Endodermal cell (in vitro differentiated cells): ENCODE results near the gene SLAIN2. TPM values are rescaled to one million over a fixed set of nuclear protein-coding genes. Genes with fewer than 3 reads are reported as not detected.
"Not testable (repeated sequence)": the region's sequence is repeated elsewhere in the genome, so short reads cannot be mapped to it uniquely, and the experiment has no call there.

ENCODE experiments used
- DNase-seq: peaks from one replicate; pipeline ENCODE4 v3.0.0-alpha.2; 2017
- H3K27ac ChIP-seq: 2 replicates; pipeline ENCODE4 v1.5.1; 2013; ENCODE audit warnings: mild to moderate bottlenecking, low read depth, low read length, moderate library complexity
- H3K27me3 ChIP-seq: 2 replicates; pipeline ENCODE4 v1.6.1; 2013; ENCODE audit warnings: mild to moderate bottlenecking, low read length, moderate library complexity; ENCODE audit not compliant: insufficient read depth, control insufficient read depth, poor library complexity, severe bottlenecking
- H3K36me3 ChIP-seq: 2 replicates; pipeline ENCODE4 v1.7.0; 2013; ENCODE audit warnings: mild to moderate bottlenecking, low read length, moderate library complexity; ENCODE audit not compliant: control insufficient read depth, insufficient read depth
- H3K4me1 ChIP-seq: one replicate; pipeline ENCODE4 v1.7.0; 2013; ENCODE audit warnings: low read length; ENCODE audit not compliant: control insufficient read depth, insufficient read depth
- H3K4me3 ChIP-seq: 2 replicates; pipeline ENCODE4 v1.5.1; 2013; ENCODE audit warnings: mild to moderate bottlenecking, low read length, moderate library complexity
- H3K9ac ChIP-seq: 2 replicates; pipeline ENCODE4 v1.6.1; 2013; ENCODE audit warnings: mild to moderate bottlenecking, low read length, moderate library complexity; ENCODE audit not compliant: poor library complexity, severe bottlenecking; ENCODE audit errors: extremely low read depth
- H3K9me3 ChIP-seq: 2 replicates; pipeline ENCODE4 v1.6.1; 2013; ENCODE audit warnings: mild to moderate bottlenecking, low read length, moderate library complexity; ENCODE audit not compliant: control insufficient read depth
- H3K27ac Mint-ChIP-seq: 2 replicates; pipeline ENCODE4 v1.8.0; 2020; ENCODE audit warnings: mixed read lengths
- H3K27me3 Mint-ChIP-seq: 2 replicates; pipeline ENCODE4 v1.8.0; 2021; ENCODE audit warnings: mild to moderate bottlenecking, mixed read lengths; ENCODE audit not compliant: insufficient read depth
- H3K36me3 Mint-ChIP-seq: 2 replicates; pipeline ENCODE4 v1.8.0; 2020; ENCODE audit warnings: low read depth, mixed read lengths
- H3K4me1 Mint-ChIP-seq: 2 replicates; pipeline ENCODE4 v1.8.0; 2020; ENCODE audit warnings: mixed read lengths
- H3K4me3 Mint-ChIP-seq: 2 replicates; pipeline ENCODE4 v1.8.0; 2020; ENCODE audit warnings: mild to moderate bottlenecking, moderate library complexity, mixed read lengths
- H3K9me3 Mint-ChIP-seq: 2 replicates; pipeline ENCODE4 v1.8.0; 2020; ENCODE audit warnings: mild to moderate bottlenecking, mixed read lengths
- CTCF ChIP-seq: fragments of 200-600 bp; sonication (generic); conservative IDR thresholded peaks from 2 replicates; pipeline ENCODE4 v1.5.0; 2021; ENCODE audit warnings: antibody characterized with exemption, mild to moderate bottlenecking
- WGBS, 2 experiments: methylation state at CpG; one replicate each; pipeline versions ENCODE4 v1.1.5 to v1.1.7; 2013; ENCODE audit warnings: missing lambda C conversion rate in 2 of 2, mixed read lengths in 1 of 2; ENCODE audit not compliant: insufficient coverage in 1 of 2, insufficient read length in 1 of 2; 5-methylcytosine and 5-hydroxymethylcytosine counted together
- total RNA-seq, 2 donors: library from RNA; stranded (reverse); fragmentation: NEBNext Ultra II Directional in 1 of 2; extraction: Animal tissue kit (Norgen Biotek cat#: 25700) in 1 of 2; gene quantifications; 2 replicates in 1 of 2; 3 replicates in 1 of 2; pipeline ENCODE4 v1.2.1, GENCODE V29; 2021

Gene SLAIN2
- total RNA-seq, 2 donors from 2014 or later, result 42.1 to 49.8 TPM

GRCh38 chr4:48436318-48436717 lies 95.0 kb downstream of the SLAIN2 start:
- peaks cover 3% of the 10 kb centered on the region for H3K4me1 ChIP-seq
- Mint-ChIP-seq H3K36me3 (no peaks in the 10 kb centered on the region), H3K27me3 (peaks cover 2% of the 10 kb centered on the region), H3K4me3 (no peak overlapping the region), H3K4me1 (peaks cover 18% of the 10 kb centered on the region), H3K9me3 (peaks cover 2% of the 10 kb centered on the region), H3K27ac (no peak overlapping the region)
- no peaks in the 10 kb centered on the region for H3K36me3 ChIP-seq
- no peaks in the 10 kb centered on the region for H3K27me3 ChIP-seq
- no peak for TF ChIP-seq CTCF
- no peak overlapping the region for H3K9ac ChIP-seq
- no peak overlapping the region for H3K27ac ChIP-seq
- DNase-seq, result no peak
- H3K4me3 ChIP-seq, result no peak overlapping the region
- no peaks in the 10 kb centered on the region for H3K9me3 ChIP-seq
- 100% methylated on average over 1 of the region's 1 CpG; no CpG with 5 or more reads in 1 of the 2 experiments for WGBS, 2 experiments

- H3K27ac ChIP-seq, result no peak overlapping the region
- no peaks in the 10 kb centered on the region for H3K27me3 ChIP-seq
- Mint-ChIP-seq H3K4me1 (peaks cover 11% of the 10 kb centered on the region), H3K36me3 (no peaks in the 10 kb centered on the region), H3K9me3 (peaks cover 2% of the 10 kb centered on the region), H3K27me3 (peaks cover 2% of the 10 kb centered on the region), H3K4me3 (no peak overlapping the region), H3K27ac (no peak overlapping the region)
- no peak overlapping the region for H3K9ac ChIP-seq
- DNase-seq, result no peak
- no peaks in the 10 kb centered on the region for H3K9me3 ChIP-seq
- no peak for TF ChIP-seq CTCF
- WGBS, 2 experiments, result 90 to 100% methylated on average over 1 to 2 of the region's 2 CpGs
- H3K4me1 ChIP-seq, result peaks cover 3% of the 10 kb centered on the region
- H3K4me3 ChIP-seq, result no peak overlapping the region
- no peaks in the 10 kb centered on the region for H3K36me3 ChIP-seq
Observed at GRCh38 chr4:48439988-48440387, 98.7 kb downstream of the SLAIN2 start.

GRCh38 chr4:48440914-48441313 lies 99.6 kb downstream of the SLAIN2 start:
- not testable (repeated sequence) for H3K9me3 Mint-ChIP-seq, H3K27ac ChIP-seq, H3K27me3 ChIP-seq, H3K27me3 Mint-ChIP-seq, H3K9me3 ChIP-seq, H3K36me3 Mint-ChIP-seq, DNase-seq, H3K4me3 Mint-ChIP-seq, H3K9ac ChIP-seq, H3K36me3 ChIP-seq, H3K4me3 ChIP-seq, H3K27ac Mint-ChIP-seq, H3K4me1 ChIP-seq
- H3K4me1 Mint-ChIP-seq, result peaks cover 11% of the 10 kb centered on the region
- WGBS, 2 experiments, result 33 to 75% methylated on average over 1 to 5 of the region's 5 CpGs

GRCh38 chr4:48445704-48446103 lies 104.4 kb downstream of the SLAIN2 start:
- Histone ChIP-seq H3K9me3 (no peaks in the 10 kb centered on the region), H3K4me3 (no peak overlapping the region), H3K9ac (no peak overlapping the region), H3K27ac (no peak overlapping the region), H3K36me3 (no peaks in the 10 kb centered on the region), H3K4me1 (no peaks in the 10 kb centered on the region), H3K27me3 (no peaks in the 10 kb centered on the region)
- no peaks in the 10 kb centered on the region for H3K4me1 Mint-ChIP-seq
- peak; percentile 75 for TF ChIP-seq CTCF
- no peak for DNase-seq
- 44 to 50% methylated on average over 1 to 3 of the region's 3 CpGs for WGBS, 2 experiments
- no peak overlapping the region for H3K4me3 Mint-ChIP-seq
- H3K36me3 Mint-ChIP-seq, result no peaks in the 10 kb centered on the region
- H3K9me3 Mint-ChIP-seq, result no peaks in the 10 kb centered on the region
- H3K27me3 Mint-ChIP-seq, result peaks cover 4% of the 10 kb centered on the region
- no peak overlapping the region for H3K27ac Mint-ChIP-seq
